HG02759 (cell line): ENCODE results near the gene FASLG.
"Not testable (repeated sequence)": the region's sequence is repeated elsewhere in the genome, so short reads cannot be mapped to it uniquely, and the experiment has no call there.

Experiments used
- ATAC-seq: cut with Tn5 transposase; IDR thresholded peaks from one replicate; pipeline ENCODE4 v1.9.1; 2021; ENCODE audit warnings: mild to moderate bottlenecking, moderate library complexity; ENCODE audit not compliant: unreplicated experiment

Gene FASLG

DNA sequence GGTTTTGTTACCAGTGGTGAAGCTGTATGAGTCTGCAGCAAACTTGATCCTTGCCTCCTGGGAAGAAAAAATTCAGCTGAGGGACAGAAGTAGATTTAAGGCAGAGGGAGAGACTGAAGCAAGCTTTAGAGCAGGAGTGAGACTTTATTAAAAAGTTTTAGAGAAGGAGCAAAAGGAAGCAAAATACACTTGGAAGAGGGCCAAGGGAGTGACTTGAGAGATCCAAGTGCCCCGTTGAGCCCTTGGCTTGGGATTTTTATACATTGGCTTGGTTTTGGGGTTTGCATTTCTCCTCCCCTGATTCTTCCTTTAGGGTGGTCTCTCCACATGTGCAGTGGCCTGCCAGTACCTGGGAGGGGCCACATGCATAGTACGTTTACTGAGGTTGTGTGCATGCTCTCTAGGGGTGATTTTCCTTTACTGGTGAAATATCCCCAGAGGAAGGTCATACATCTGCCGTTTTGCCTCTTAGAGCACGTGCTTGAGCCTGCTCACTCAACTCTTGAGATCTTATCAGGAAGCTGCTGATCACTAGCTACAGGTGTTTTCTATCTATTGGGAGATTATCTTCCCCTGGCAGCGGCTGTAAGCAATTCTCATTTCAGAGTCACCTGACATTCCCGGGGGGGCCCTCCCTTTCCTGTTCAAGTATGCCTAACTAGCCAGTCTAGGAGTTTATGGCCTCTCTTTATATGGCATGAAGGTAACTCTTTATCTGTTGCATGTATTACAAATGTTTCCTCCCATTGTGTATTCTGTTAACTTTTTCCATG, 20.3 kb downstream of the FASLG start:
- no peak for ATAC-seq

DNA sequence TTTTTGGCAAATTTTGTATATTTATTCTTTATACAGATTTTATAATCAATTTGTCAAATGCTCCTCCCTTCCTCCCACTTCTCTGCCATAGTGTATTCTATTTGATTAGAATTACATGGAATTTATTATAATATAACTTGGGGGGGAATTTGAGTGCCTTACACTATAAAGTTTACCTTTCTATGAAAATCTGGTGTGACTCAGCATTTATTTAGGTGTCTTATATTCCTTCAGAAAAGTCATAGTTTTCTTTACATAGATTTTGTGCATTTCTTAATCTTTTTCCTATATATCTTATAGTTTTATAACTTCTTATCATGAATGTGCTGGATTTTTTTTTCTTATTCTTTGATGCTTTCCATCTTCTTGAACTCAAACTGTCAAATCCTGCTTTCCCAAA, 21.3 kb downstream of the FASLG start:
- no peak for ATAC-seq

DNA sequence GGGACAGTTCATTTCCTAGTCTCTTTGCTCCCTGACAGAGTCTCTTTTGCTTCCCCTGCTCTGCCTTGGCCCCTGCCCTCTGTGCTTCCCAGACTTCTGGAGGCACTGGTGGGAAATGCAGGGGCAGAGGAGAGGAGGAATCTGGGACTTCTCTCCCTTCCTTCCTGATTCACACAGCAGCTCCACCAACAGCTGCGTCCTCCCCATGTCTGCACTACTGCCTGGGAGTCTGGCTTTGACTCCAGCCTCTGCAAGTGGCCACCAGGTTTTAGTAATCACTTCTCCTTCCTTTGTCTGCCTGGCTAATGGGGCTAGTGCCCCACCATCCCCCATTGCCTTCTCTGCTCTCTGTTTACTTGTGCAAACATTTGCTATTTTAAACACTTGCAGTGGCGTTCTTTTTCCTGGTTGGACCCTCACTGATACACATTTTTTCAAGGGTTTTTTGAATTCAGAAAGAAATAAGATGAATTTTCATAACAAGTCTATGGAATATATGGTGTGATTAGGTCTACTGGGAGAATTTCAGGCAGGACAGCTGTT, 21.9 kb downstream of the FASLG start:
- ATAC-seq, result no peak

DNA sequence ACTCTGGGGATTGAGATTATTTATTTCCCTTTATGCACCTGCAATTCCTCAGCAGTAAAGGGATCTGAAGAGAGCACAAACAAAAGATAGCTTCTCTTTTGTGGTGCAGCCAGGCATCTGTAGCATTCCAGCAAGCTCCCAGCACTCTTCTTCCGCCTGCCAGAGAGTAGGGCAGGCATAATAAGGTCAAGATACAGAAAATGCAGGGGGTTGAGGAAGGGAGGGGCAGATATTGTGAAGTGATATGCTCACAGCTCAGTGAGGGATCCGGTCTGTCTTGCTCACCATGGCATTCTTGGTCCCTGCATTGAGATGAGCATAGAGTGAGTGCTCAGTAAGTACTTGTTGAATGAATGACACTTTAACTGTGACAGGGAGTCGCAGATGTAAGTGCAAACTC, 23.9 kb downstream of the FASLG start:
- ATAC-seq, result no peak

DNA sequence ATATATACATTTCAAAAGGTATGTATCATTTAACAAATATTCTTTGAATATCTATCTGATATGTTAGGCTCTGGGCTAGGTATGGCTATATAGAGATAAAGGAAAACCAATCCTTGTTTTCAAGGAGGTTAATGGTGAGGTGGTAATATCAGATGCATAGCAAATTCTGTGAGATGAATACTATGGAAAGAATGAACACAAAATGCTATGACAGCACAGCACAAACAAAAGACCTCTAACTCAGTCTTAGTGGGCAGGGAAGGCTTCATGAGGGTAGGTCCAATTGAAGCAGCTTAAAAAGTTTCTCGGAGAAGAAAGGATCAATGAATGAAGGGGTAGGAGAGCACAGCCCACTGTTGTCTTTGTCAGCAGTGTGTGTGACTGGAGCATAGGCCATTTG, 27.2 kb downstream of the FASLG start:
- ATAC-seq, result no peak

DNA sequence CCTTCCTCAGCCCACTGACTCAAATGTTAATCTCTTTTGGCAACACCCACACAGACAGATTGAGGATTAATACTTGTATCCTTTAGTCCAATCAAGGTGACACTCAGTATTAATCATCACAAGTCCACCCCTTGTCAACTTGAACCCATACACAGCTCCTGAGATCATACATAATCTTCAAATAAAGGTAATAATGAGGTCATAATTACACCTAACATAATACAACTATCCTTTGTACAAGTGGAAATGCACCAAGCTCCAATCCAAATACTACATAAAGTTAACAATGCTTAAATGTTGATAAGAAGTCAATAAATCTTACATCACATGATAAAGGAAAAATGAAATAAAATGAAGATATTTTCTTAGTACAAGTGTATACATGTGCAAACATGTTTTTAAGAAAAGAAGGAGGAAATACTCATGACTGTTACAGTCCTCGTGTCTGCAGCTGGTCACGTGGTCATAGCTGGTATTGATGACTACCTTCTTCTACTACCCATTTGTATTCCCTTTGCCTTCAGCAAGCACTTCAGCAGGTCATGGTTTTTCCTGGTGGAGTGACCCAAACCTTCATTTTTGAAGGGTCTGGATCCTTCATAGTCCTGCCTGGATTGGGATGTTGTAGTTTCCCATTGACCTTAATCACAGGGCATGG, 29.7 kb downstream of the FASLG start:
- ATAC-seq, result not testable (repeated sequence)

DNA sequence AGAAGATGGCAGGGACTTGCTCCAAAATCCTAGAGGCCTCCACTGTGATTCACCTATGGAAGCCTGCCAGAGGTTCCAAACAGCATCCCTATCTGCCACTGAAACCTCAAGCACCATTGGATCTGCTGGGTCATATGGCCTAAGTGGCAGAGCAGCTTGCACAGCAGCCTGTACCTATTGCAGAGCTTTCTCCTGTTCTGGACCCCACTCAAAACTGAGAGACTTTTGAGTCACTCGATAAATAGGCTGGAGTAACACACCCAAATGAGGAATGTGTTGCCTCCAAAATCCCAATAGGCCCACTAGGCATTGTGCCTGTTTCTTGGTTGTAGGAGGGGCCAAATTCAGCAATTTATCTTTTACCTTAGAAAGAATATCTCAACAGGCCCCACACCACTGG, 32.0 kb downstream of the FASLG start:
- ATAC-seq, result not testable (repeated sequence)

DNA sequence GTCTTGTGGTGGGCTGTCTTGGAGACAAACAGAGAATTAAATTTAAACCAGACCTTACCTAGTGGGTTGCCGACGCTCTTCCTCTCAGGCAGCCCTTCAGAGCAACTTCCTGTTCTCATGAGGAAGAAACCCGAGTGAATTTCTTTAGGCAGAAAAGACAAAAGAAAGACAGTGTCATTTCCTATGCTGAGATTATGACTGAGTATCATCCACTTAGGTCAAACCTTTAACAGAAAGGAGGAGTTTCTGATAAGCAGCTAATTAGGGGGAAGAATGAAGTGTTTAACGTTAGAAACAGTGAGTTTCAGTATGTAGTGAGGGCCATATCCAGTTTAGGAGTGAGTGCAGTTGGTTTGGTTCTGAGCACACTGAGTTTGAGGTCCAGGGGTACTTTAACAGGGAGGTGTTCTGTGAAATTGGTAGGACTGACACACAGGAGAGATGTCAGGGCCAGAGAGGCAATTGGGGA, 38.7 kb downstream of the FASLG start:
- ATAC-seq, result no peak

DNA sequence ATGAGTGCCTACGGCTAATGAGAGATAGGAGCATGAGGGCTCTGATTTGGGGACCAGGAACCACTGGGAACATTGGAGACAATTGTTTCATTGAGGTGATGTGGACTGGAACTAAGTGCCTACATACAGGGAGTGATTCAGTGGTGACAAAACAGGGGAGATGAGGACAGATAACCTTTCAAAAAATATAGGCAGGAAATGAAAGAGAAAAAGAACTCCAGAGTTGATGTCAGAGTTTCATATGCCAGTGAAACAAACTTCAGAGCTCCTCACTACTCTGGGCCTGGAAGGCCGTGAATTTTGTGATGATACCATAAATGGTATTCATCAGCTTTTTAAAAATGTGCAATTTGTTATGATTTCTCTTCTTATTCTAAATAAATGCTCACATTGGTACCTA, 39.3 kb downstream of the FASLG start:
- ATAC-seq, result no peak

DNA sequence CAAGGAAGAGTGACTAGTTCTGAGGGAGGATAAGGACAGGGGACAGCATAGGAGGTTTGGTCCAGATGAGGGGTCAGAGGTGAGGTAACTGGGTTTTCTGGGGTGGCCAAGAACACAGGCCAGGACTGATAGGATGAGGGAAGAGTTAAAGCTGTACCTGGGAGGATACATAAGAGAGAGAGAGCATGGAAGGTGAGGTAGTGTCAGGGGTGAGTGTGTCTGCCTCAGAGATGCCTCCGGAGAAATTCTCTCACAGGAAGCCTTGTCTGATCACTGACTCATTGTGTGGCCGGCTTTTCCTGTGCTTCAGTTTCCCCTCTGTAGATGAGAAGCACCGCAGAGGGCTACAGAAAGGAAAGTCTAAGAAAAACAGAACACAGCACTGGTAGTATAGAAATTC, 40.2 kb downstream of the FASLG start:
- peak; percentile 73 for ATAC-seq

DNA sequence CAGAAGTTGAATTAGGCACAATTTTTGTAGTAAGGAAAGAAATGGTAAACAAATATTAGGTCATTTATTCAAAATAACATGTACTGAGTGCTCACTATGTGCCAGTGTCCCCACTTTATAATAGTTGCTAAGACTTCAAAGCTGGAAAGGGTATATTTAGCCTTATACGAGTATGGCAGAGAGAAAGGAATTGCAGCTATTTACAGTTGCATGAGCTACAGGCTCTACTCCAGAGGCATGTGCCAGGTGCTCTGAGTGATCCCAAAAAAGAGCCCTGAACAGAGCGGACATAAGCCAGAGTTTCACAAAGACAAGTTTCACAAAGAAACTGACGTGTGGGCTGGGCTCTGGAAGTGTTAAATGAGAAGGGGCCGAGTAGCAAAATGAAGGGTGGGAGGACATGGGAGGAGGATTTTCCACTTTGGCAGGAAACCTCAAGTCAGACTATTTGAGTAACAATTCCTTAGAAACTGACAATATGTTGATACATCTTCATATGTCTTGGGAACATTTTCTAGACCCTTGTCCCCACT, 40.9 kb downstream of the FASLG start:
- no peak for ATAC-seq

DNA sequence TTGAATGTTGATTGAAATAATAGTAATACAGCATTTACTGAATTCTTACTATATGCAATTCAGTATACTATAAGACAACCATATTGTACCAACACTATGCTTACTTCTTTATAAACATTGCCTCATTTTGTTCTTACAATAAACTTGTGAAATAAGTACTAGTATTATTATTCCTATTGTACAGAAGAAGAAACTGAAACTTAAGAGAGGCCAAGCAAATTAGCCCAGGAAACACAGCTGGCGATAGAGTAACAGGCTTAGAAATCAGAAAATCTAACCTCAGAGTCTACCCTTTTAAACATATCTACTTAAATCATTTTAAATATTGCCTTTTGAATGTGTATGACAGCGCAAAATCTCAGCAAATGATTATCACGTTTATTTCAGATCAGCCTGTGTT, 41.7 kb downstream of the FASLG start:
- no peak for ATAC-seq

DNA sequence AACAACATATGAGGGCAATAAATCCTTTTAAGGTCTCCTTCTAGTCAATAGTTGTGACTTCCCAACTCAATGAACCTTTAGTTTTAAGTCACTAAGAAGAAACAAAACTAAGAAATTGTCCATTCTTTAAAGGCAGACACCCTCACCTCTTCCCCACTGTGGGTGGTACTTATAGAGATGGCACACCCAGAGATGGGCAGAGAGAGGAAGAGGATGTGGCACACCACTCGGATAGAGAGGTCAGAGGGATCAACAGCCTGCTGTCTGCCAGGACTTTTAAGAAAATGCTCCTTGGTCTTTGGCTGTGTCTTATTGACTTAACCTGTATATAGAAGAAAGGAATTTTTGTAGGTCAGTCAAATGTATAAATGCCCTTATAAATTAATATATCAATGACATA, 45.1 kb downstream of the FASLG start:
- no peak for ATAC-seq

DNA sequence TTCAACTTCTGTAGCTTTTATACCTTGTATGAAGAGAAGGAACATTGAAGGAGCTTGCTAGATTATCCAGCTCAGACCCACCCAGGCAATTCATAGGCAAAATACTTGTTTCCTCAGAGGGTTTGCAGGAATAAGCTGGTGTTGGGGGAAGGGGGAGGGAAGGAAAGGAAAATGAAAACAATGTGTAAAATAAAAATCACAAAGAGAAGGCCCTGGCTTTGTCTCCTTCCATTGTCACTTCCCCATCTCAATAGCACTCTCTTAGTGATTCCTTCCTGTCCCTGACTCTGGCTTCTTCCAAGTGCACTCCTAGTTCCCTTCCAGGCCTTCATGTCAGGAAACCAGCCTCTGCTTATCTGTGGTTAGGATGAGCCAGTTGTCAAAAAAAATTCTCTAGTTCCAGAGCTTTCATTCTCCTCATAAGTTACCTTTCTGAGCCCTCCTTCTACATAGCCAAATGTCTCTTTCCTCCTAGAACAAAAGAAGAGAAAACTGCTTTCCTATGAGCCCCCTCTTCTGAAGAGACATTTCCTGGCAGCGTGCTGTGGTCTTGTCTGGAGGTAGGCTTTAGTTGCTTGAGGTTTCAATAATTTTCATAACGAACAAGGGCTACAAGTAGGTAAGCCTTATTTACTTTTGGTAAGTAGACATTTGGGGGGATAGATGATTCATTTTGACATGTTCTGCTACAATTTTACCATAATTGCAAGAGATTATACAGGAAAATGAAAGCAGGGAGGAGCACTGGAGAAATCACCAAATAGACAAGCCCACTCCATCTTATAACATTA, 45.7 kb downstream of the FASLG start:
- ATAC-seq, result no peak

DNA sequence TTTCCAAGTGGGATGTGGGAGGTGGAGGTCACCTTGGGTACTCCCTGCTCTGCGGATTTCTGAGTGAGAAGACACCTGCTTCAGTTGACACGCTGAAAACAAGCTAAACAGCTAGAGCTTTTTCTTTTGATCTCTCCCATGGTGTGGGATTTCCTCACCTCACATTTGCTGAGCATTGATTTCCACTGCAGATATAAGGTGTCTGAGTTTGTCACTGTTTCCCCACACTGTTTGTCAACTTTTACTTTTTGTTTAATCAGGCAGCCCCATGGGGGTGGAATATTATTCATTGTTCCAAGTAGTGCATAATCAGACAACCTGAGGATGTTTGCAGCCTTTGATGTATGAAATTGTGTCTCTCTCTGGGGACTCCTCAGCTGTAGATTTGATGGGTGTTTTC, 49.5 kb downstream of the FASLG start:
- no peak for ATAC-seq

DNA sequence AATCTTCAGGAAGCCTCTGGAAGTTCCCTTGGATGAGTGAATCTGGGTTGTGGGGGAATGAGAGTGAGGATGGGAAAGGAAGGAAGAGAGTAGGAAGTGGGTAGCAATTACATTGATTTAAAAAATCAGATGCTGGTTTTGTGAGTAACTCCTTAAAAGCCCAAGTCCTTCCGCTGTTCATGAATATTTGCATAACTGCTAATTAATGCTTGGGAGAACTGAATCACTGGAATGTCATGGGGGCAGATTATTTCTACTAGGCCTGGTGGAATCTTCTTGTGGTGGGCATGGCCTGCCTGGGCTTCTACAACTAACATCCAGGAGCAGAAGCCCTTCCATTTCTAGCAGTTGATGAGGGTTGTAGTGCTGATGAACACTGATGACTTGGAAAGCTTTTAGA, 52.7 kb downstream of the FASLG start:
- no peak for ATAC-seq

DNA sequence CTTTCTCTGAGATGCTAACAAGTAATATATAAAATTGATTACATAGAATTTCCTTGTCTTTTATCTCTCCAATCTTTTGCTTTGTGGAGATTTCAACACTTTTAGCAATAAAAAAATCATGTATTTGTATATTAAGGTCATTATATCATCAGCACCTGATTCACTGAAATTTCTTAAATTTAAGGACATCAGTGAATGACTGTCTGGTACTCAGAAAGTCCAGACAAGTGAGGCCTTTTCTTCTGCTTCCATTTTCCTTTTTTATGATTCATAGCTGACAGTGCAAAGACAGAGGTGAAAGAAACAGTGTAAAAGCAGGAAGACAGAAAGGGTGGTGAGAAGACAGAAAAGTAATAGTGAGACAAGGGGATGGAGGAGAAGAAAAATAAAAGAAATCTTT, 54.6 kb downstream of the FASLG start:
- ATAC-seq, result no peak
